B cell (primary cell): Measurements from ENCODE around the gene NR2E3. TPM values are rescaled to one million over a fixed set of nuclear protein-coding genes. Genes with fewer than 3 reads are reported as not detected.

Experiments
- ATAC-seq: fragments of 200-7000 bp; cut with Tn5 transposase; one replicate; pipeline ENCODE4 v1.10.0; 2021; ENCODE audit warnings: low read depth, mild to moderate bottlenecking, moderate number of reproducible peaks, moderate library complexity
- CTCF ChIA-PET: fragments of 350-600 bp; sonication (Branson Sonifier 250); formaldehyde crosslinking; loops from one replicate; lab custom pipeline; 2021; ENCODE audit warnings: antibody characterized with exemption, inconsistent platforms; lab: Charles Lee
- POLR2A ChIA-PET: fragments of 350-600 bp; sonication (Branson Sonifier 250); formaldehyde crosslinking; loops from one replicate; lab custom pipeline; 2021; ENCODE audit warnings: antibody characterized with exemption; lab: Charles Lee
- DNase-seq: peaks from one replicate; pipeline ENCODE4 v3.0.0; 2013
- H2AFZ ChIP-seq: 2 replicates; pipeline ENCODE4 v1.6.1; 2012; ENCODE audit warnings: mild to moderate bottlenecking, low read depth, low read length; ENCODE audit not compliant: insufficient read depth, poor library complexity, severe bottlenecking
- H3K27ac ChIP-seq, 2 donors: 1 replicate in 1 of 2; 2 replicates in 1 of 2; pipeline ENCODE4 v1.5.1; 2012 to 2013; ENCODE audit warnings: low read length in 2 of 2, mild to moderate bottlenecking in 2 of 2, moderate library complexity in 1 of 2
- H3K27me3 ChIP-seq, 4 experiments: fragments of 200-600 bp in 1 of 4; sonication (generic) in 1 of 4; replicated peaks in 1 of 4; 1 replicate in 2 of 4; 2 replicates in 2 of 4; pipeline versions ENCODE4 v1.6.1 to v1.7.0; 2013 to 2016; ENCODE audit warnings: low read length in 3 of 4, mild to moderate bottlenecking in 2 of 4, mixed read lengths in 1 of 4, moderate library complexity in 1 of 4; ENCODE audit not compliant: insufficient read depth in 4 of 4, control insufficient read depth in 3 of 4; ENCODE audit errors: control extremely low read depth in 1 of 4
- H3K36me3 ChIP-seq, 2 experiments: replicated peaks in 1 of 2; 1 replicate in 1 of 2; 2 replicates in 1 of 2; pipeline versions ENCODE4 v1.6.1 to v1.7.1; 2013; ENCODE audit warnings: low read length in 1 of 2; ENCODE audit not compliant: insufficient read depth in 2 of 2, control insufficient read depth in 1 of 2; ENCODE audit errors: control extremely low read depth in 1 of 2, extremely low read depth in 1 of 2
- H3K4me1 ChIP-seq, 2 donors: fragments of 200-600 bp in 1 of 2; sonication (generic) in 1 of 2; 1 replicate in 1 of 2; 2 replicates in 1 of 2; pipeline versions ENCODE4 v1.5.1 to v1.6.1; 2013 to 2017; ENCODE audit warnings: low read length in 2 of 2; ENCODE audit not compliant: control insufficient read depth in 2 of 2, insufficient read depth in 2 of 2
- H3K4me2 ChIP-seq: replicated peaks from 2 replicates; pipeline ENCODE3; 2012; ENCODE audit warnings: mild to moderate bottlenecking, low read depth, low read length; ENCODE audit not compliant: poor library complexity, severe bottlenecking
- H3K4me3 ChIP-seq, 5 experiments: fragments of 200-600 bp in 1 of 5; sonication (generic) in 1 of 5; 1 replicate in 3 of 5; 2 replicates in 2 of 5; pipeline versions ENCODE4 v1.5.1 to v1.7.0; 2011 to 2016; ENCODE audit warnings: low read length in 4 of 5, mild to moderate bottlenecking in 4 of 5, low read depth in 2 of 5, control low read depth in 1 of 5, moderate library complexity in 1 of 5; ENCODE audit not compliant: insufficient read depth in 1 of 5; ENCODE audit errors: control extremely low read depth in 1 of 5, extremely low read depth in 1 of 5
- H3K79me2 ChIP-seq: fragments of 200-600 bp; sonication (generic); one replicate; pipeline ENCODE4 v1.6.0; 2016; ENCODE audit warnings: low read length; ENCODE audit not compliant: control insufficient read depth, insufficient read depth
- H3K9ac ChIP-seq: fragments of 200-600 bp; sonication (generic); 2 replicates; pipeline ENCODE4 v1.6.1; 2017; ENCODE audit warnings: mild to moderate bottlenecking, low read length, moderate library complexity
- H3K9me3 ChIP-seq, 3 donors: one replicate each; pipeline versions ENCODE4 v1.6.1 to v1.7.1; 2013; ENCODE audit warnings: low read length in 2 of 3; ENCODE audit not compliant: control insufficient read depth in 2 of 3, insufficient read depth in 1 of 3; ENCODE audit errors: control extremely low read depth in 1 of 3
- H4K20me1 ChIP-seq: 2 replicates; pipeline ENCODE4 v1.6.0; 2012; ENCODE audit warnings: mild to moderate bottlenecking, low read length; ENCODE audit not compliant: insufficient read depth, control insufficient read depth, poor library complexity, severe bottlenecking
- H3K27ac Mint-ChIP-seq: one replicate; pipeline ENCODE4 v1.8.0; 2021; ENCODE audit warnings: mixed read lengths
- H3K27me3 Mint-ChIP-seq: one replicate; pipeline ENCODE4 v1.8.0; 2021; ENCODE audit warnings: mixed read lengths
- H3K4me1 Mint-ChIP-seq: one replicate; pipeline ENCODE4 v1.8.0; 2021; ENCODE audit warnings: mixed read lengths
- H3K4me3 Mint-ChIP-seq: one replicate; pipeline ENCODE4 v1.8.0; 2021; ENCODE audit warnings: mixed read lengths
- H3K9me3 Mint-ChIP-seq: one replicate; pipeline ENCODE4 v1.8.0; 2022; ENCODE audit warnings: mixed read lengths; ENCODE audit not compliant: insufficient read depth
- EZH2 ChIP-seq: IDR thresholded peaks from 2 replicates; pipeline ENCODE4 v1.6.1; 2012; ENCODE audit warnings: borderline replicate concordance, low read depth, mild to moderate bottlenecking, moderate library complexity, low read length; ENCODE audit not compliant: insufficient read depth, poor library complexity, severe bottlenecking
- WGBS: methylation state at CpG from one replicate; pipeline ENCODE4 v1.1.5; 2013; ENCODE audit warnings: missing lambda C conversion rate; ENCODE audit not compliant: insufficient coverage; 5-methylcytosine and 5-hydroxymethylcytosine counted together
- intact Hi-C: fragments of 100-400 bp; cut with micrococcal nuclease; formaldehyde crosslinking; loops from one replicate; pipeline ENCODE4 v1.10.0; 2022
- polyA plus RNA-seq: library from polyadenylated mRNA; depleted of rRNA; stranded (reverse); fragments of >200 nt; gene quantifications from 2 replicates; pipeline ENCODE4 v1.2.3, GENCODE V29; 2012
- total RNA-seq, 2 donors: library from RNA; stranded (reverse); fragments of 120-200 nt in 1 of 2; gene quantifications; 1 replicate in 1 of 2; 2 replicates in 1 of 2; pipeline versions ENCODE4 v1.2.3 to v1.2.4, GENCODE V29; 2013 to 2022
- TF ChIP-seq, protein P1 (sequence below): fragments of 200-600 bp; IDR thresholded peaks from one replicate; pipeline ENCODE4 v1.8.0; 2022; ENCODE audit warnings: antibody characterized with exemption, mild to moderate bottlenecking

The NR2E3 gene
- total and polyA plus RNA-seq, 2 donors (not counting 1 experiment from before 2014, with no cell fraction given), result not detected

DNA sequence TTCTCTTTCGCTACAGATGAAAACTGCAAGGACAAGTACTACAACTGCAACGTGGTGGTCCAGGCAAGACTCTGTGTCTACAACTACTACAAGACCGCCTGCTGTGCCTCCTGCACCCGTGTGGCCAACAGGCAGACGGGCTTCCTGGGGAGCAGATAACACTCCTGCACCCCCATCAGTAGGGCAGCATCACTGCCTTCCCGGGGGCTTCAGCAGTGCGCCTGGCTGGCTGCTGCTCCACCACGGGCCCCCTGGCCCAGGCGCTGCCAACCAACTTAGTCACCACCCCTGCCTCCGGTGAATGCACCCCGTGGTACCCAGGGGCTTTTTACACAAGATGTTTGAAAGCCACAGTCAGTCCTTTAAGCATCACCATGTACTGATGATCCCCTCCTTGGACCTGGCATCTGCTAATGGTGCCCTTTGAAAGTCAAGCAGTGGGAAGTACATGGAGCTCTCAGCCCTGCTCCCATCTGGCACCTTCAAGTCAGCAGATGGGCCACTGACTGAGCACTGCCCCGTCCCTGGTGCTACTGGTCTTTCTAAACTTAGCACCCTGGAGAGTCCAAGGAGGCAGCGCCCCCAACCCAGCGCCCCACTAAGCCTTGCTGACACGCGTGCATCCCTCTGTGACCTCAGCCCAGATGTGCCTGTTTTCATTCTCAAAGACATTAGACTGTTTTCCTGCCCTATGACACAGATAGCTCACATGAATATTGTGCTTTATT, 33.0 kb upstream of the NR2E3 start:
- DNase-seq (no peak), ATAC-seq (no peak)
- H3K4me1 Mint-ChIP-seq, result peaks cover 3% of the 10 kb centered on the region
- Histone ChIP-seq H3K27ac (no peak overlapping the region), H3K4me3 (no peak overlapping the region), H3K79me2 (no peaks in the 10 kb centered on the region), H4K20me1 (no peaks in the 10 kb centered on the region), H3K4me1 (no peaks in the 10 kb centered on the region), H3K27me3 (no peaks in the 10 kb centered on the region), H3K36me3 (no peaks in the 10 kb centered on the region), H3K9me3 (no peaks in the 10 kb centered on the region), H3K4me2 (no peak overlapping the region), H3K9ac (no peak overlapping the region), H2AFZ (no peak overlapping the region)
- no peaks in the 10 kb centered on the region for H3K9me3 Mint-ChIP-seq
- POLR2A ChIA-PET, result no interaction called here
- 85% methylated on average over 16 of the region's 16 CpGs for WGBS
- no peak overlapping the region for H3K4me3 Mint-ChIP-seq
- CTCF ChIA-PET, result interaction anchor here (0.9 to 4.9 kb wide), 4 partner anchors 34 to 380 kb away, joined by 3 to 86 read pairs (median 10); no protein-coding TSS in a partner anchor
- peaks cover 8% of the 10 kb centered on the region for H3K27me3 Mint-ChIP-seq
- intact Hi-C loops, result no loop called here
- no peak for TF ChIP-seq EZH2
- TF ChIP-seq, protein P1, sequence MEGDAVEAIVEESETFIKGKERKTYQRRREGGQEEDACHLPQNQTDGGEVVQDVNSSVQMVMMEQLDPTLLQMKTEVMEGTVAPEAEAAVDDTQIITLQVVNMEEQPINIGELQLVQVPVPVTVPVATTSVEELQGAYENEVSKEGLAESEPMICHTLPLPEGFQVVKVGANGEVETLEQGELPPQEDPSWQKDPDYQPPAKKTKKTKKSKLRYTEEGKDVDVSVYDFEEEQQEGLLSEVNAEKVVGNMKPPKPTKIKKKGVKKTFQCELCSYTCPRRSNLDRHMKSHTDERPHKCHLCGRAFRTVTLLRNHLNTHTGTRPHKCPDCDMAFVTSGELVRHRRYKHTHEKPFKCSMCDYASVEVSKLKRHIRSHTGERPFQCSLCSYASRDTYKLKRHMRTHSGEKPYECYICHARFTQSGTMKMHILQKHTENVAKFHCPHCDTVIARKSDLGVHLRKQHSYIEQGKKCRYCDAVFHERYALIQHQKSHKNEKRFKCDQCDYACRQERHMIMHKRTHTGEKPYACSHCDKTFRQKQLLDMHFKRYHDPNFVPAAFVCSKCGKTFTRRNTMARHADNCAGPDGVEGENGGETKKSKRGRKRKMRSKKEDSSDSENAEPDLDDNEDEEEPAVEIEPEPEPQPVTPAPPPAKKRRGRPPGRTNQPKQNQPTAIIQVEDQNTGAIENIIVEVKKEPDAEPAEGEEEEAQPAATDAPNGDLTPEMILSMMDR, result no peak
- no peak overlapping the region for H3K27ac Mint-ChIP-seq

GRCh38 chr15:71779073-71779797, 31.1 kb upstream of the NR2E3 start:
- H3K79me2 ChIP-seq, result no peaks in the 10 kb centered on the region
- intact Hi-C loops, result no loop called here
- H3K27me3 ChIP-seq, result no peaks in the 10 kb centered on the region
- ChIA-PET CTCF (interaction anchor here (3.8 to 4.9 kb wide), 3 partner anchors 24 to 378 kb away, joined by 17 to 86 read pairs (median 19); no protein-coding TSS in a partner anchor), POLR2A (no interaction called here)
- DNase-seq, result no peak
- WGBS, result 100% methylated on average over 3 of the region's 6 CpGs
- peaks cover 3% of the 10 kb centered on the region for H3K4me1 Mint-ChIP-seq
- no peak overlapping the region for H3K27ac Mint-ChIP-seq
- no peaks in the 10 kb centered on the region for H4K20me1 ChIP-seq
- TF ChIP-seq, protein P1, result no peak
- no peak for TF ChIP-seq EZH2
- H3K4me3 ChIP-seq, result no peak overlapping the region
- no peak overlapping the region for H3K4me3 Mint-ChIP-seq
- H2AFZ ChIP-seq, result no peak overlapping the region
- H3K27ac ChIP-seq, result no peak overlapping the region
- peaks cover 11% of the 10 kb centered on the region for H3K27me3 Mint-ChIP-seq
- no peak overlapping the region for H3K4me2 ChIP-seq
- no peaks in the 10 kb centered on the region for H3K4me1 ChIP-seq
- H3K9me3 ChIP-seq, result no peaks in the 10 kb centered on the region
- no peaks in the 10 kb centered on the region for H3K9me3 Mint-ChIP-seq
- no peak overlapping the region for H3K9ac ChIP-seq
- no peaks in the 10 kb centered on the region for H3K36me3 ChIP-seq
- ATAC-seq, result no peak
